B cell (primary cell): Measurements from ENCODE around the gene OR10K2. TPM values are rescaled to one million over a fixed set of nuclear protein-coding genes. Genes with fewer than 3 reads are reported as not detected.
"Not testable (repeated sequence)": the region's sequence is repeated elsewhere in the genome, so short reads cannot be mapped to it uniquely, and the experiment has no call there.

ENCODE experiments used
- ATAC-seq: fragments of 200-7000 bp; cut with Tn5 transposase; one replicate; pipeline ENCODE4 v1.10.0; 2021; ENCODE audit warnings: low read depth, mild to moderate bottlenecking, moderate number of reproducible peaks, moderate library complexity
- CTCF ChIA-PET: fragments of 350-600 bp; sonication (Branson Sonifier 250); formaldehyde crosslinking; loops from one replicate; lab custom pipeline; 2021; ENCODE audit warnings: antibody characterized with exemption, inconsistent platforms; lab: Charles Lee
- POLR2A ChIA-PET: fragments of 350-600 bp; sonication (Branson Sonifier 250); formaldehyde crosslinking; loops from one replicate; lab custom pipeline; 2021; ENCODE audit warnings: antibody characterized with exemption; lab: Charles Lee
- DNase-seq: peaks from one replicate; pipeline ENCODE4 v3.0.0; 2013
- H2AFZ ChIP-seq: 2 replicates; pipeline ENCODE4 v1.6.1; 2012; ENCODE audit warnings: mild to moderate bottlenecking, low read depth, low read length; ENCODE audit not compliant: insufficient read depth, poor library complexity, severe bottlenecking
- H3K27ac ChIP-seq, 2 donors: 1 replicate in 1 of 2; 2 replicates in 1 of 2; pipeline ENCODE4 v1.5.1; 2012 to 2013; ENCODE audit warnings: low read length in 2 of 2, mild to moderate bottlenecking in 2 of 2, moderate library complexity in 1 of 2
- H3K27me3 ChIP-seq, 4 experiments: fragments of 200-600 bp in 1 of 4; sonication (generic) in 1 of 4; replicated peaks in 1 of 4; 1 replicate in 2 of 4; 2 replicates in 2 of 4; pipeline versions ENCODE4 v1.6.1 to v1.7.0; 2013 to 2016; ENCODE audit warnings: low read length in 3 of 4, mild to moderate bottlenecking in 2 of 4, mixed read lengths in 1 of 4, moderate library complexity in 1 of 4; ENCODE audit not compliant: insufficient read depth in 4 of 4, control insufficient read depth in 3 of 4; ENCODE audit errors: control extremely low read depth in 1 of 4
- H3K36me3 ChIP-seq, 2 experiments: replicated peaks in 1 of 2; 1 replicate in 1 of 2; 2 replicates in 1 of 2; pipeline versions ENCODE4 v1.6.1 to v1.7.1; 2013; ENCODE audit warnings: low read length in 1 of 2; ENCODE audit not compliant: insufficient read depth in 2 of 2, control insufficient read depth in 1 of 2; ENCODE audit errors: control extremely low read depth in 1 of 2, extremely low read depth in 1 of 2
- H3K4me1 ChIP-seq, 2 donors: fragments of 200-600 bp in 1 of 2; sonication (generic) in 1 of 2; 1 replicate in 1 of 2; 2 replicates in 1 of 2; pipeline versions ENCODE4 v1.5.1 to v1.6.1; 2013 to 2017; ENCODE audit warnings: low read length in 2 of 2; ENCODE audit not compliant: control insufficient read depth in 2 of 2, insufficient read depth in 2 of 2
- H3K4me2 ChIP-seq: replicated peaks from 2 replicates; pipeline ENCODE3; 2012; ENCODE audit warnings: mild to moderate bottlenecking, low read depth, low read length; ENCODE audit not compliant: poor library complexity, severe bottlenecking
- H3K4me3 ChIP-seq, 5 experiments: fragments of 200-600 bp in 1 of 5; sonication (generic) in 1 of 5; 1 replicate in 3 of 5; 2 replicates in 2 of 5; pipeline versions ENCODE4 v1.5.1 to v1.7.0; 2011 to 2016; ENCODE audit warnings: low read length in 4 of 5, mild to moderate bottlenecking in 4 of 5, low read depth in 2 of 5, control low read depth in 1 of 5, moderate library complexity in 1 of 5; ENCODE audit not compliant: insufficient read depth in 1 of 5; ENCODE audit errors: control extremely low read depth in 1 of 5, extremely low read depth in 1 of 5
- H3K79me2 ChIP-seq: fragments of 200-600 bp; sonication (generic); one replicate; pipeline ENCODE4 v1.6.0; 2016; ENCODE audit warnings: low read length; ENCODE audit not compliant: control insufficient read depth, insufficient read depth
- H3K9ac ChIP-seq: fragments of 200-600 bp; sonication (generic); 2 replicates; pipeline ENCODE4 v1.6.1; 2017; ENCODE audit warnings: mild to moderate bottlenecking, low read length, moderate library complexity
- H3K9me3 ChIP-seq, 3 donors: one replicate each; pipeline versions ENCODE4 v1.6.1 to v1.7.1; 2013; ENCODE audit warnings: low read length in 2 of 3; ENCODE audit not compliant: control insufficient read depth in 2 of 3, insufficient read depth in 1 of 3; ENCODE audit errors: control extremely low read depth in 1 of 3
- H4K20me1 ChIP-seq: 2 replicates; pipeline ENCODE4 v1.6.0; 2012; ENCODE audit warnings: mild to moderate bottlenecking, low read length; ENCODE audit not compliant: insufficient read depth, control insufficient read depth, poor library complexity, severe bottlenecking
- H3K27ac Mint-ChIP-seq: one replicate; pipeline ENCODE4 v1.8.0; 2021; ENCODE audit warnings: mixed read lengths
- H3K27me3 Mint-ChIP-seq: one replicate; pipeline ENCODE4 v1.8.0; 2021; ENCODE audit warnings: mixed read lengths
- H3K4me1 Mint-ChIP-seq: one replicate; pipeline ENCODE4 v1.8.0; 2021; ENCODE audit warnings: mixed read lengths
- H3K4me3 Mint-ChIP-seq: one replicate; pipeline ENCODE4 v1.8.0; 2021; ENCODE audit warnings: mixed read lengths
- H3K9me3 Mint-ChIP-seq: one replicate; pipeline ENCODE4 v1.8.0; 2022; ENCODE audit warnings: mixed read lengths; ENCODE audit not compliant: insufficient read depth
- EZH2 ChIP-seq: IDR thresholded peaks from 2 replicates; pipeline ENCODE4 v1.6.1; 2012; ENCODE audit warnings: borderline replicate concordance, low read depth, mild to moderate bottlenecking, moderate library complexity, low read length; ENCODE audit not compliant: insufficient read depth, poor library complexity, severe bottlenecking
- WGBS: methylation state at CpG from one replicate; pipeline ENCODE4 v1.1.5; 2013; ENCODE audit warnings: missing lambda C conversion rate; ENCODE audit not compliant: insufficient coverage; 5-methylcytosine and 5-hydroxymethylcytosine counted together
- intact Hi-C: fragments of 100-400 bp; cut with micrococcal nuclease; formaldehyde crosslinking; loops from one replicate; pipeline ENCODE4 v1.10.0; 2022
- polyA plus RNA-seq: library from polyadenylated mRNA; depleted of rRNA; stranded (reverse); fragments of >200 nt; gene quantifications from 2 replicates; pipeline ENCODE4 v1.2.3, GENCODE V29; 2012
- total RNA-seq, 2 donors: library from RNA; stranded (reverse); fragments of 120-200 nt in 1 of 2; gene quantifications; 1 replicate in 1 of 2; 2 replicates in 1 of 2; pipeline versions ENCODE4 v1.2.3 to v1.2.4, GENCODE V29; 2013 to 2022
- TF ChIP-seq, protein P1 (sequence below): fragments of 200-600 bp; IDR thresholded peaks from one replicate; pipeline ENCODE4 v1.8.0; 2022; ENCODE audit warnings: antibody characterized with exemption, mild to moderate bottlenecking

The OR10K2 gene
- total and polyA plus RNA-seq, 2 donors (not counting 1 experiment from before 2014, with no cell fraction given), result not detected

DNA sequence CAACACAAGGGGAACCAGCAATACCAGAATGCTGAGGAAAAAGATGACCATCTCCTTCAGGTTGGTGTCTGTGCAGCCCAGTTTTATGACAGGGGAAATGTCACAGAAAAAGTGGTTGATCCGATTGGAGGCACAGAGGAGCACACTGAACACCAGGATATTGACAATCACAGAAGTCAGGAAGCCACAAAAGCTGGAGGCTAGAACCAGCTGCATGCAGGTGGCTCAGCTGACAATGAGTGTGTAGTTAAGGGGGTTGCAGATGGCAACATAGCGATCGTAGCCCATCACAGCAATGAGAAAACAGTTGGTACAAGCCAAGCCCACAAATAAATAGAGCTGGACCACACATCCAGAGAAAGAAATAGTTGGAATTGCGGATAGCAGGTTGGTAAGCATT lies 19.3 kb upstream of the OR10K2 start:
- Histone ChIP-seq H3K9me3 (peaks cover 0 to 1% (median 0%) of the 10 kb centered on the region in 3 donors), H3K4me1 (no peaks in the 10 kb centered on the region), H3K27me3 (no peaks in the 10 kb centered on the region), H3K36me3 (no peaks in the 10 kb centered on the region), H3K4me2 (no peak overlapping the region), H3K9ac (no peak overlapping the region), H4K20me1 (no peaks in the 10 kb centered on the region), H3K79me2 (no peaks in the 10 kb centered on the region), H3K27ac (no peak overlapping the region), H3K4me3 (no peak overlapping the region), H2AFZ (no peak overlapping the region)
- Mint-ChIP-seq H3K4me1 (no peaks in the 10 kb centered on the region), H3K27ac (no peak overlapping the region), H3K27me3 (peaks cover 25% of the 10 kb centered on the region), H3K4me3 (no peak overlapping the region), H3K9me3 (no peaks in the 10 kb centered on the region)
- intact Hi-C loops, result no loop called here
- no peak for TF ChIP-seq EZH2
- TF ChIP-seq, protein P1, sequence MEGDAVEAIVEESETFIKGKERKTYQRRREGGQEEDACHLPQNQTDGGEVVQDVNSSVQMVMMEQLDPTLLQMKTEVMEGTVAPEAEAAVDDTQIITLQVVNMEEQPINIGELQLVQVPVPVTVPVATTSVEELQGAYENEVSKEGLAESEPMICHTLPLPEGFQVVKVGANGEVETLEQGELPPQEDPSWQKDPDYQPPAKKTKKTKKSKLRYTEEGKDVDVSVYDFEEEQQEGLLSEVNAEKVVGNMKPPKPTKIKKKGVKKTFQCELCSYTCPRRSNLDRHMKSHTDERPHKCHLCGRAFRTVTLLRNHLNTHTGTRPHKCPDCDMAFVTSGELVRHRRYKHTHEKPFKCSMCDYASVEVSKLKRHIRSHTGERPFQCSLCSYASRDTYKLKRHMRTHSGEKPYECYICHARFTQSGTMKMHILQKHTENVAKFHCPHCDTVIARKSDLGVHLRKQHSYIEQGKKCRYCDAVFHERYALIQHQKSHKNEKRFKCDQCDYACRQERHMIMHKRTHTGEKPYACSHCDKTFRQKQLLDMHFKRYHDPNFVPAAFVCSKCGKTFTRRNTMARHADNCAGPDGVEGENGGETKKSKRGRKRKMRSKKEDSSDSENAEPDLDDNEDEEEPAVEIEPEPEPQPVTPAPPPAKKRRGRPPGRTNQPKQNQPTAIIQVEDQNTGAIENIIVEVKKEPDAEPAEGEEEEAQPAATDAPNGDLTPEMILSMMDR, result no peak
- ChIA-PET POLR2A (no interaction called here), CTCF (no interaction called here)
- ATAC-seq (no peak), DNase-seq (no peak)
- WGBS, result 94% methylated on average over 2 of the region's 4 CpGs

DNA sequence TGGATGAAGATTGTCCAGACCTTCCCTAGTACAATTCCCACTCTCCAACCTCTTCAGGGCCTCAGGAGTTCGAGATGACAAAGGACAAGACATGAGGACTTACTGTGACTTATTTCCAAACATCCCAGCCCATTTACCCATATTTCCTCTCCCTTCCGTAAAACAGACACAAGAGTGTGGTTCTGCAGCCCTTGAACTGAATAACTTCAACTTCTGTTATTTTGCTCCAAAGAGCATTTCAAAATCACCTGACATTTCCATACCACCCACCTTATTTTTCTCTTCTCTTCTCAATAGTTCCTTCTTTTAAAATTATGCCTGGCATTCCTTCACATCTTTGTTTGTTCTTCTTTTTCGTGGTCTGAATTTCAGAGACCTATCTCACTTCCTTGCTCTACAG lies 8.7 kb upstream of the OR10K2 start:
- H3K4me2 ChIP-seq, result no peak overlapping the region
- intact Hi-C loops, result no loop called here
- no peak for DNase-seq
- H3K9me3 ChIP-seq, result peaks cover 1 to 13% (median 6%) of the 10 kb centered on the region in 3 donors
- H3K27ac Mint-ChIP-seq, result no peak overlapping the region
- H3K9ac ChIP-seq, result no peak overlapping the region
- no peak overlapping the region for H3K27ac ChIP-seq
- no peak overlapping the region for H3K4me3 ChIP-seq
- H3K27me3 ChIP-seq, result peaks cover 0 to 15% (median 7%) of the 10 kb centered on the region in 4 experiments
- no peaks in the 10 kb centered on the region for H3K79me2 ChIP-seq
- no peaks in the 10 kb centered on the region for H3K4me1 Mint-ChIP-seq
- WGBS, result 71% methylated on average over 2 of the region's 3 CpGs
- H3K36me3 ChIP-seq, result no peaks in the 10 kb centered on the region
- ATAC-seq, result no peak
- H4K20me1 ChIP-seq, result no peaks in the 10 kb centered on the region
- no peak for TF ChIP-seq EZH2
- TF ChIP-seq, protein P1, result no peak
- POLR2A ChIA-PET, result no interaction called here
- H3K4me1 ChIP-seq, result no peaks in the 10 kb centered on the region
- H3K9me3 Mint-ChIP-seq, result peaks cover 4% of the 10 kb centered on the region
- H3K27me3 Mint-ChIP-seq, result peaks cover 24% of the 10 kb centered on the region
- no peak overlapping the region for H2AFZ ChIP-seq
- H3K4me3 Mint-ChIP-seq, result no peak overlapping the region
- CTCF ChIA-PET, result no interaction called here

DNA sequence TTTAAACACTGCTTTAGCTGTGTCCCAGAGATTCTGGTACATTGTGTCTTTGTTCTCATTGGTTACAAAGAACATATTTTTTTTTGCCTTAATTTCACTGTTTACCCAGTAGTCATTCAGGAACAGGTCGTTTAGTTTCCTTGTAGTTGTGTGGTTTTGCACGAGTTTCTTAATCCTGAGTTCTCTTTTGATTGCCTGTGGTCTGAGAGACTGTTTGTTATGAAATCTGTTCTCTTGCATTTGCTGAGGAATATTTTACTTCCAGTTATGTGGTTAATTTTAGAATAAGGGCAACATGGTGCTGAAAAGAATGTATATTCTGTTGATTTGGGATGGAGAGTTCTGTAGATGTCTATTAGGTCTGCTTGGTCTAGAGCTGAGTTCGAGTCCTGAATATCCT lies 4.1 kb upstream of the OR10K2 start:
- H3K9me3 Mint-ChIP-seq, H3K27ac Mint-ChIP-seq, H3K79me2 ChIP-seq, H3K4me3 Mint-ChIP-seq, H3K4me1 Mint-ChIP-seq, intact Hi-C loops, CTCF ChIA-PET, ATAC-seq, DNase-seq, H3K9ac ChIP-seq, H3K4me1 ChIP-seq, H3K4me2 ChIP-seq, POLR2A ChIA-PET, H2AFZ ChIP-seq, H3K36me3 ChIP-seq, H3K27ac ChIP-seq, H4K20me1 ChIP-seq, H3K4me3 ChIP-seq: not testable (repeated sequence)
- Histone ChIP-seq H3K9me3 (peaks cover 0 to 13% (median 6%) of the 10 kb centered on the region in 3 donors), H3K27me3 (peaks cover 0 to 15% (median 5%) of the 10 kb centered on the region in 4 experiments)
- 66% methylated on average over 3 of the region's 3 CpGs for WGBS
- H3K27me3 Mint-ChIP-seq, result peaks cover 12% of the 10 kb centered on the region
